Peyer's patch (tissue), 4 donors: ENCODE measurements around the gene ATP9A.

Source experiments
- CTCF ChIP-seq, 6 experiments: fragments of 450-650 bp in 4 of 6; fragments of 200-600 bp in 2 of 6; sonication (generic) in 1 of 6; IDR thresholded peaks; one replicate each; pipeline ENCODE4 v1.5.1; 2017 to 2019; ENCODE audit warnings: antibody characterized with exemption in 6 of 6, mild to moderate bottlenecking in 3 of 6, moderate library complexity in 1 of 6
- POLR2A ChIP-seq, 2 donors: fragments of 450-650 bp; IDR thresholded peaks; one replicate each; pipeline ENCODE4 v1.5.1; 2017; ENCODE audit warnings: antibody characterized with exemption in 2 of 2, mild to moderate bottlenecking in 2 of 2, moderate library complexity in 2 of 2

GRCh38 chr20:51775241-51775640 is 7.1 kb upstream of the ATP9A start:
- no peak for TF ChIP-seq CTCF (IDR thresholded peaks at IDR 0.05)
- TF ChIP-seq POLR2A (IDR thresholded peaks at IDR 0.05) = no peak
